ENCODE data around the gene AGBL1.
"Not testable (repeated sequence)": the region's sequence is repeated elsewhere in the genome, so short reads cannot be mapped to it uniquely, and the experiment has no call there.

The AGBL1 gene

GRCh38 chr15:87032295-87032694 is 952.6 kb downstream of the AGBL1 start:
- no peak for DNase-seq

- no peak for DNase-seq
These were observed 953.4 kb downstream of the AGBL1 start for GRCh38 chr15:87033056-87033455.

GRCh38 chr15:87034886-87035285 is 955.2 kb downstream of the AGBL1 start:
- no peak for DNase-seq

- DNase-seq = no peak
These were observed 958.7 kb downstream of the AGBL1 start for GRCh38 chr15:87038404-87038803.

GRCh38 chr15:87042619-87043018 is 962.9 kb downstream of the AGBL1 start:
- DNase-seq = not testable (repeated sequence)

- no peak for DNase-seq
These were observed 966.1 kb downstream of the AGBL1 start for GRCh38 chr15:87045746-87046145.

- DNase-seq = no peak
These were observed 967.7 kb downstream of the AGBL1 start for GRCh38 chr15:87047203-87047965.
